GM10266 (cell line): ENCODE results near the gene MNDA.
A peak's percentile ranks its signal among the peaks of the same experiment; 100 is the strongest.

Experiments used
- DNase-seq: peaks from one replicate; pipeline ENCODE4 v3.0.0; 2012; ENCODE audit errors: extremely low spot score
- CTCF ChIP-seq: IDR thresholded peaks from 2 replicates; pipeline ENCODE4 v1.5.1; 2012; ENCODE audit warnings: mild to moderate bottlenecking, low read depth; ENCODE audit not compliant: control insufficient read depth, insufficient read depth; ENCODE audit errors: missing control alignments

The MNDA gene

GRCh38 chr1:158830904-158831507 lies at the start of gene MNDA:
MNDA (plus strand) TSS chr1:158831351; CDS start chr1:158842154, 10,803 bp downstream.
- peak; percentile 20 for DNase-seq
- no peak for TF ChIP-seq CTCF

DNA sequence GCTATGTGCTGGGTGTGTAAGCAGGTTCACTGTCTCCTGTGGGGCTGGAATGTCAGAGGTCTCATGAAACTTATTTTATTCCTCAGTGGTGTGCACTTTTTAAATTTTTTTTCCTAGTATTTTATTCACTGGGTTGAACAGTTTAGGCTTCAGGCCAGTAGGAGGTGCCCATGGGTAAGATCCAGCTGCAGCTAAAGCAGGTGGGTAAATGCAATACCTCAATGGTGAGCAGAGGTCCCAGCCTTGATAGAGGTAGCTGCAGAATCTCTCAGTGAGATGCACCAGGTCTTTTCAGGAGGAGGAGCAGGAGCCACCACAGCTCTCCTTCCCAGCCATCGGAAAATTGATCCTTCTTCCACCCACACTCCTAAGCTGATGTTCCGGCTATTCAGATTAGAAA lies 37.5 kb upstream of the MNDA start:
- peak; percentile 22 for TF ChIP-seq CTCF
- DNase-seq, result no peak

- DNase-seq, result no peak
- no peak for TF ChIP-seq CTCF
Measured at GRCh38 chr1:158794247-158794646, 36.9 kb upstream of the MNDA start.

DNA sequence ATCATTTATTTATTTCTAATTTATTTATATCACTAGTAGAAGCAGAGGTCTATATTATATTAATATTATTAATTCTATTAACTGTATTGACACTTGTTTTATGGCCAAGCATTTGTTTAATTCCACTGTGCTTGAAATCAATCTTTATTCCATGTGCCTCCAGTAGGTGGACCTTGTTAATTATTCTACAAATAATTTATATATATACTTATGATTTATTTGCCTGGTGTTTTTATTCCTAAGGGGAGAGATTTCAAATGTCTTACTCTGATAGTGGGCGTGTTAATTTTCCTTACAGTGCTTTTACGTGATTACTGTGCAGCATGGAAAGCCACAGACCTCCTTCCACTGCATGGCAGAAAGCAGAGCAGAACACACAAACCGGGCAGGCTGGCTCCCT lies 32.6 kb upstream of the MNDA start:
- no peak for TF ChIP-seq CTCF
- no peak for DNase-seq

DNA sequence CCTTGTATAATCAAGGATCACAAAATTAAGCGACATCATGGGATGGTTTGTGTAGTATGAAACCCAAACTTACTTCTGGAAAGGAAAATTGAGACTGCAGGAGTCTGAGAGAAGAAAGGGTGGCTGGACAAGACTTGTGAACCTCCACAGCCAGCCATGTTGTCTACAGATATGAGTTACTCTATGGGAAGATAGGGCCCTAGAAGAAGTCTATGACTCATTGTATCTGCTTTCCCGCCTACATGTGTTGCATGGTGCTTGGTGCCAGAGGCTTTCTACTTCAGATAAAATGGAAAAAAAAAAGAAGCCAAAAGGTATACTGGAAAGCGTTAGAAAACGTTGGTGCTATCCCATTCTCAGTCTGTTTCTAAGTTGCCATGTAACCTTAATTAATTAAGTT lies 31.5 kb upstream of the MNDA start:
- DNase-seq, result no peak
- no peak for TF ChIP-seq CTCF

GRCh38 chr1:158800526-158800925 lies 30.6 kb upstream of the MNDA start:
- TF ChIP-seq CTCF, result no peak
- no peak for DNase-seq

- DNase-seq, result no peak
- no peak for TF ChIP-seq CTCF
Measured at GRCh38 chr1:158801396-158801795, 29.8 kb upstream of the MNDA start.
